SU-DHL-6 (cell line): ENCODE measurements around the gene AP1S1.

Experiments used
- EZH2phosphoT487 ChIP-seq: fragments of 200-600 bp; sonication (generic), shearing (Covaris generic); conservative IDR thresholded peaks from 2 replicates; pipeline ENCODE4 v1.6.1; 2018; ENCODE audit warnings: mild to moderate bottlenecking, antibody characterized with exemption, low read length, moderate library complexity, mixed read lengths
- TF ChIP-seq, protein P1 (sequence below): fragments of 200-600 bp; sonication (generic); IDR thresholded peaks from one replicate; pipeline ENCODE4 v1.5.1; 2017; ENCODE audit warnings: antibody characterized with exemption, mild to moderate bottlenecking, low read length, moderate library complexity; ENCODE audit not compliant: insufficient read depth, poor library complexity, severe bottlenecking

DNA sequence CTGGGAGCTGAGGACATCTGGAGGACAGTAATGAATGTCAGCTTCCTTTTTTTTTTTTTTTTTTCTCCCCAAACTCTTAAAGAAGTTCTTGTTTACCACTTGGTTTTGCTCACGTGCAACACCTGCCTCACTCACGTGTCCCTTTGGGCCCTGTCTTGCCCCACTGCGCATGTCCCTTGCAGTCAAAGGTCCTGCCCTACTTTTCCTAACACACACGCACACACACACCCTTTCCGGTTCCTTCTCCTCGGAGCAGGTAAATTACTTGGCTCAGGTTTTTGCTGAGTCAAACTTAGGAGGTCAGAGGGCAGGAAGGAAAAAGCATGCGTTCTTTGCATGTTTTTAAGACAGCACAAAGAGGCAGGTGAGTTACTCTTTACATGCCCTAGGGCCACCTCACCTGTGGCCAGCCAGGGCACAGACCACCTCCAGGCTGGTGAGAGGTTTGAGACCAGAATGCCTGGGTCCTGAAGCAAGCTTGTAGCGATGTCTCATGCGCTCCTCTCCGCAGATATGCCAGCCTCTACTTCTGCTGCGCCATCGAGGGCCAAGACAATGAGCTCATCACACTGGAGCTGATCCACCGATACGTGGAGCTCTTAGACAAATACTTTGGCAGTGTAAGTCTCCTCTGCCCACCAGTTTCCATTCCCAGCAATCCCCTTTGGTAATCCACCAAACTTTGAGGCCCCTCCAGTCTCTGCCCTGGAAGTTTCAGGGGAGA lies 2.8 kb downstream of the AP1S1 start:
- TF ChIP-seq, protein P1, sequence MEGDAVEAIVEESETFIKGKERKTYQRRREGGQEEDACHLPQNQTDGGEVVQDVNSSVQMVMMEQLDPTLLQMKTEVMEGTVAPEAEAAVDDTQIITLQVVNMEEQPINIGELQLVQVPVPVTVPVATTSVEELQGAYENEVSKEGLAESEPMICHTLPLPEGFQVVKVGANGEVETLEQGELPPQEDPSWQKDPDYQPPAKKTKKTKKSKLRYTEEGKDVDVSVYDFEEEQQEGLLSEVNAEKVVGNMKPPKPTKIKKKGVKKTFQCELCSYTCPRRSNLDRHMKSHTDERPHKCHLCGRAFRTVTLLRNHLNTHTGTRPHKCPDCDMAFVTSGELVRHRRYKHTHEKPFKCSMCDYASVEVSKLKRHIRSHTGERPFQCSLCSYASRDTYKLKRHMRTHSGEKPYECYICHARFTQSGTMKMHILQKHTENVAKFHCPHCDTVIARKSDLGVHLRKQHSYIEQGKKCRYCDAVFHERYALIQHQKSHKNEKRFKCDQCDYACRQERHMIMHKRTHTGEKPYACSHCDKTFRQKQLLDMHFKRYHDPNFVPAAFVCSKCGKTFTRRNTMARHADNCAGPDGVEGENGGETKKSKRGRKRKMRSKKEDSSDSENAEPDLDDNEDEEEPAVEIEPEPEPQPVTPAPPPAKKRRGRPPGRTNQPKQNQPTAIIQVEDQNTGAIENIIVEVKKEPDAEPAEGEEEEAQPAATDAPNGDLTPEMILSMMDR = no peak
- TF ChIP-seq EZH2phosphoT487 = no peak
